Ovary (tissue), 3 donors: ENCODE results near the gene TNK2.
"Not testable (repeated sequence)": the region's sequence is repeated elsewhere in the genome, so short reads cannot be mapped to it uniquely, and the experiment has no call there.

Experiments used
- EP300 ChIP-seq: sonication (generic); formaldehyde crosslinking; IDR thresholded peaks from one replicate; pipeline ENCODE4 v1.6.1; 2017; ENCODE audit warnings: antibody characterized with exemption
- POLR2A ChIP-seq: fragments of 450-650 bp; IDR thresholded peaks from one replicate; pipeline ENCODE4 v1.6.1; 2017; ENCODE audit warnings: antibody characterized with exemption, mild to moderate bottlenecking, moderate library complexity
- TF ChIP-seq, protein P1 (sequence below), 3 donors: fragments of 450-650 bp in 2 of 3; fragments of 200-600 bp in 1 of 3; IDR thresholded peaks; one replicate each; pipeline versions ENCODE4 v1.5.1 to v1.8.0; 2016 to 2022; ENCODE audit warnings: antibody characterized with exemption in 3 of 3, mild to moderate bottlenecking in 1 of 3
- donor health status: DM: no; HTN: no; CAD: no.

DNA sequence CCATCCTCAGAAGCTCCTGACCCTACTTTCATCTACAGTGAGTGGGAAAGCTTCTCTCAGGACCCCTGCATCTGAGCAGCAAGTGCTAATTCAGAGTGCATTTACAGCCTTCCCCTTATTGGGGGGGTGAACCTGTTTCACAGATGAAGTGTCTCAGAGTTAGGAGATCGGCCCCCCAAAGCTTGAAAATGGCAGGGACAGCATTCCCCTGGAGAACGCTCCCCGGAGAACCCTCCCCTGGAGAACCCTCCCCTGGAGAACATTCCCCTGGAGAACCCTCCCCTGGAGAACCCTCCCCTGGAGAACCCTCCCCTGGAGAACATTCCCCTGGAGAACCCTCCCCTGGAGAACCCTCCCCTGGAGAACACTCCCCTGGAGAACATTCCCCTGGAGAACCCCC is 36.7 kb downstream of the TNK2 start:
- TF ChIP-seq, protein P1, sequence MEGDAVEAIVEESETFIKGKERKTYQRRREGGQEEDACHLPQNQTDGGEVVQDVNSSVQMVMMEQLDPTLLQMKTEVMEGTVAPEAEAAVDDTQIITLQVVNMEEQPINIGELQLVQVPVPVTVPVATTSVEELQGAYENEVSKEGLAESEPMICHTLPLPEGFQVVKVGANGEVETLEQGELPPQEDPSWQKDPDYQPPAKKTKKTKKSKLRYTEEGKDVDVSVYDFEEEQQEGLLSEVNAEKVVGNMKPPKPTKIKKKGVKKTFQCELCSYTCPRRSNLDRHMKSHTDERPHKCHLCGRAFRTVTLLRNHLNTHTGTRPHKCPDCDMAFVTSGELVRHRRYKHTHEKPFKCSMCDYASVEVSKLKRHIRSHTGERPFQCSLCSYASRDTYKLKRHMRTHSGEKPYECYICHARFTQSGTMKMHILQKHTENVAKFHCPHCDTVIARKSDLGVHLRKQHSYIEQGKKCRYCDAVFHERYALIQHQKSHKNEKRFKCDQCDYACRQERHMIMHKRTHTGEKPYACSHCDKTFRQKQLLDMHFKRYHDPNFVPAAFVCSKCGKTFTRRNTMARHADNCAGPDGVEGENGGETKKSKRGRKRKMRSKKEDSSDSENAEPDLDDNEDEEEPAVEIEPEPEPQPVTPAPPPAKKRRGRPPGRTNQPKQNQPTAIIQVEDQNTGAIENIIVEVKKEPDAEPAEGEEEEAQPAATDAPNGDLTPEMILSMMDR (IDR thresholded peaks at IDR 0.05), result not testable (repeated sequence)
- not testable (repeated sequence) for TF ChIP-seq POLR2A, EP300
